ENCODE measurements around the gene KIF5C.
"Not testable (repeated sequence)": the region's sequence is repeated elsewhere in the genome, so short reads cannot be mapped to it uniquely, and the experiment has no call there.

Gene KIF5C

GRCh38 chr2:148974095-148974494, 99.1 kb downstream of the KIF5C start:
- Histone ChIP-seq H3K9ac (ENCODE audit: low read length) (no peak overlapping the region), H3K4me3 (ENCODE audit: low read length) (no peak overlapping the region), H3K27ac (ENCODE audit: low read depth, low read length) (no peak overlapping the region), H3K27me3 (ENCODE audit: control insufficient read depth, insufficient read depth, low read length) (no peaks in the 10 kb centered on the region), H3K36me3 (ENCODE audit: control insufficient read depth, insufficient read depth, low read length) (no peaks in the 10 kb centered on the region), H3K4me1 (ENCODE audit: control insufficient read depth, insufficient read depth, low read length) (no peaks in the 10 kb centered on the region)

GRCh38 chr2:148978026-148978685, 103.1 kb downstream of the KIF5C start:
- H3K9ac ChIP-seq (ENCODE audit: low read length) = no peak overlapping the region
- no peaks in the 10 kb centered on the region for H3K27me3 ChIP-seq (ENCODE audit: control insufficient read depth, insufficient read depth, low read length)
- no peak overlapping the region for H3K4me3 ChIP-seq (ENCODE audit: low read length)
- H3K27ac ChIP-seq (ENCODE audit: low read depth, low read length) = no peak overlapping the region
- no peaks in the 10 kb centered on the region for H3K36me3 ChIP-seq (ENCODE audit: control insufficient read depth, insufficient read depth, low read length)
- H3K4me1 ChIP-seq (ENCODE audit: control insufficient read depth, insufficient read depth, low read length) = no peaks in the 10 kb centered on the region

GRCh38 chr2:148978706-148979105, 103.7 kb downstream of the KIF5C start:
- no peaks in the 10 kb centered on the region for H3K36me3 ChIP-seq (ENCODE audit: control insufficient read depth, insufficient read depth, low read length)
- no peak overlapping the region for H3K27ac ChIP-seq (ENCODE audit: low read depth, low read length)
- no peaks in the 10 kb centered on the region for H3K4me1 ChIP-seq (ENCODE audit: control insufficient read depth, insufficient read depth, low read length)
- H3K4me3 ChIP-seq (ENCODE audit: low read length) = no peak overlapping the region
- H3K27me3 ChIP-seq (ENCODE audit: control insufficient read depth, insufficient read depth, low read length) = no peaks in the 10 kb centered on the region
- H3K9ac ChIP-seq (ENCODE audit: low read length) = no peak overlapping the region

GRCh38 chr2:148979164-148979918, 104.3 kb downstream of the KIF5C start:
- Histone ChIP-seq H3K4me3 (ENCODE audit: low read length) (no peak overlapping the region), H3K27ac (ENCODE audit: low read depth, low read length) (no peak overlapping the region), H3K27me3 (ENCODE audit: control insufficient read depth, insufficient read depth, low read length) (no peaks in the 10 kb centered on the region), H3K36me3 (ENCODE audit: control insufficient read depth, insufficient read depth, low read length) (no peaks in the 10 kb centered on the region), H3K9ac (ENCODE audit: low read length) (no peak overlapping the region), H3K4me1 (ENCODE audit: control insufficient read depth, insufficient read depth, low read length) (no peaks in the 10 kb centered on the region)

- Histone ChIP-seq H3K4me1 (ENCODE audit: control insufficient read depth, insufficient read depth, low read length) (no peaks in the 10 kb centered on the region), H3K27me3 (ENCODE audit: control insufficient read depth, insufficient read depth, low read length) (no peaks in the 10 kb centered on the region), H3K9ac (ENCODE audit: low read length) (no peak overlapping the region), H3K36me3 (ENCODE audit: control insufficient read depth, insufficient read depth, low read length) (no peaks in the 10 kb centered on the region), H3K27ac (ENCODE audit: low read depth, low read length) (no peak overlapping the region), H3K4me3 (ENCODE audit: low read length) (no peak overlapping the region)
Measured at GRCh38 chr2:148979919-148980277, 104.9 kb downstream of the KIF5C start.

GRCh38 chr2:148980496-148980895, 105.5 kb downstream of the KIF5C start:
- H3K27ac ChIP-seq (ENCODE audit: low read depth, low read length); H3K9ac ChIP-seq (ENCODE audit: low read length): not testable (repeated sequence)

GRCh38 chr2:148981324-148981723, 106.3 kb downstream of the KIF5C start:
- Histone ChIP-seq H3K9ac (ENCODE audit: low read length) (no peak overlapping the region), H3K36me3 (ENCODE audit: control insufficient read depth, insufficient read depth, low read length) (no peaks in the 10 kb centered on the region), H3K4me1 (ENCODE audit: control insufficient read depth, insufficient read depth, low read length) (no peaks in the 10 kb centered on the region), H3K27me3 (ENCODE audit: control insufficient read depth, insufficient read depth, low read length) (no peaks in the 10 kb centered on the region), H3K27ac (ENCODE audit: low read depth, low read length) (no peak overlapping the region), H3K4me3 (ENCODE audit: low read length) (no peak overlapping the region)

More at GRCh38 chr2:148980496-148980895, 105.5 kb downstream of the KIF5C start:
- H3K27me3 ChIP-seq (ENCODE audit: control insufficient read depth, insufficient read depth, low read length); H3K36me3 ChIP-seq (ENCODE audit: control insufficient read depth, insufficient read depth, low read length); H3K4me3 ChIP-seq (ENCODE audit: low read length); H3K4me1 ChIP-seq (ENCODE audit: control insufficient read depth, insufficient read depth, low read length): not testable (repeated sequence)

- Histone ChIP-seq H3K27me3 (ENCODE audit: control insufficient read depth, insufficient read depth, low read length) (no peaks in the 10 kb centered on the region), H3K9ac (ENCODE audit: low read length) (no peak overlapping the region), H3K4me3 (ENCODE audit: low read length) (no peak overlapping the region), H3K4me1 (ENCODE audit: control insufficient read depth, insufficient read depth, low read length) (no peaks in the 10 kb centered on the region), H3K27ac (ENCODE audit: low read depth, low read length) (no peak overlapping the region), H3K36me3 (ENCODE audit: control insufficient read depth, insufficient read depth, low read length) (no peaks in the 10 kb centered on the region)
Measured at GRCh38 chr2:148981781-148982180, 106.8 kb downstream of the KIF5C start.

GRCh38 chr2:148982282-148982681, 107.3 kb downstream of the KIF5C start:
- Histone ChIP-seq H3K4me3 (ENCODE audit: low read length) (no peak overlapping the region), H3K27ac (ENCODE audit: low read depth, low read length) (no peak overlapping the region), H3K36me3 (ENCODE audit: control insufficient read depth, insufficient read depth, low read length) (no peaks in the 10 kb centered on the region), H3K4me1 (ENCODE audit: control insufficient read depth, insufficient read depth, low read length) (no peaks in the 10 kb centered on the region), H3K27me3 (ENCODE audit: control insufficient read depth, insufficient read depth, low read length) (no peaks in the 10 kb centered on the region), H3K9ac (ENCODE audit: low read length) (no peak overlapping the region)

GRCh38 chr2:148983896-148984295, 108.9 kb downstream of the KIF5C start:
- H3K27me3 ChIP-seq (ENCODE audit: control insufficient read depth, insufficient read depth, low read length) = no peaks in the 10 kb centered on the region
- H3K27ac ChIP-seq (ENCODE audit: low read depth, low read length) = no peak overlapping the region
- no peaks in the 10 kb centered on the region for H3K36me3 ChIP-seq (ENCODE audit: control insufficient read depth, insufficient read depth, low read length)
- H3K9ac ChIP-seq (ENCODE audit: low read length) = no peak overlapping the region
- H3K4me1 ChIP-seq (ENCODE audit: control insufficient read depth, insufficient read depth, low read length) = no peaks in the 10 kb centered on the region
- H3K4me3 ChIP-seq (ENCODE audit: low read length) = no peak overlapping the region

GRCh38 chr2:148984449-148984848, 109.4 kb downstream of the KIF5C start:
- no peaks in the 10 kb centered on the region for H3K27me3 ChIP-seq (ENCODE audit: control insufficient read depth, insufficient read depth, low read length)
- H3K4me3 ChIP-seq (ENCODE audit: low read length) = no peak overlapping the region
- no peaks in the 10 kb centered on the region for H3K36me3 ChIP-seq (ENCODE audit: control insufficient read depth, insufficient read depth, low read length)
- no peaks in the 10 kb centered on the region for H3K4me1 ChIP-seq (ENCODE audit: control insufficient read depth, insufficient read depth, low read length)
- H3K27ac ChIP-seq (ENCODE audit: low read depth, low read length) = no peak overlapping the region
- H3K9ac ChIP-seq (ENCODE audit: low read length) = no peak overlapping the region

GRCh38 chr2:148987286-148987685, 112.3 kb downstream of the KIF5C start:
- H3K9ac ChIP-seq (ENCODE audit: low read length) = no peak overlapping the region
- H3K4me1 ChIP-seq (ENCODE audit: control insufficient read depth, insufficient read depth, low read length) = no peaks in the 10 kb centered on the region
- H3K27ac ChIP-seq (ENCODE audit: low read depth, low read length) = no peak overlapping the region
- H3K27me3 ChIP-seq (ENCODE audit: control insufficient read depth, insufficient read depth, low read length) = no peaks in the 10 kb centered on the region
- no peak overlapping the region for H3K4me3 ChIP-seq (ENCODE audit: low read length)
- H3K36me3 ChIP-seq (ENCODE audit: control insufficient read depth, insufficient read depth, low read length) = no peaks in the 10 kb centered on the region

GRCh38 chr2:148988337-148988736, 113.3 kb downstream of the KIF5C start:
- no peak overlapping the region for H3K9ac ChIP-seq (ENCODE audit: low read length)

More at GRCh38 chr2:148988337-148988736, 113.3 kb downstream of the KIF5C start:
- H3K36me3 ChIP-seq (ENCODE audit: control insufficient read depth, insufficient read depth, low read length) = no peaks in the 10 kb centered on the region
- no peaks in the 10 kb centered on the region for H3K4me1 ChIP-seq (ENCODE audit: control insufficient read depth, insufficient read depth, low read length)
- H3K27me3 ChIP-seq (ENCODE audit: control insufficient read depth, insufficient read depth, low read length) = no peaks in the 10 kb centered on the region
- H3K27ac ChIP-seq (ENCODE audit: low read depth, low read length) = no peak overlapping the region
- no peak overlapping the region for H3K4me3 ChIP-seq (ENCODE audit: low read length)
